ENCODE data around the gene PEX11A. TPM values are rescaled to one million over a fixed set of nuclear protein-coding genes. Genes with fewer than 3 reads are reported as not detected.

PEX11A gene
- total RNA-seq, 1 experiment from 2014 or later: 6.2 TPM

GRCh38 chr15:89665449-89666181 lies 24.9 kb downstream of the PEX11A start:
- 0 out of 2 replicates have a peak, but pooled peaks have one; percentile 14 for TF ChIP-seq TCF7L2 (IDR thresholded peaks at IDR 0.05; ENCODE audit: low read depth, low read length)
- no peak for TF ChIP-seq CTCF (IDR thresholded peaks at IDR 0.05)
- peak; percentile 85 for ATAC-seq
- CTCF ChIA-PET: interaction anchor here (0.6 kb wide), 1 partner anchor 74 kb away, joined by 3 read pairs; no protein-coding TSS in a partner anchor
- no peaks in the 10 kb centered on the region; the same call in 1 of the 2 replicates for H3K27me3 ChIP-seq (ENCODE audit: control insufficient read depth, insufficient read depth, low read length)
- DNase-seq (ENCODE audit: low read depth, low spot score): no peak
- BruUV-seq (replicated peaks): no TSS peak
- peak overlapping the region; percentile 63 for H3K27ac ChIP-seq (ENCODE audit: low read length)
- peak overlapping the region; percentile 45 to 51 for H3K4me3 ChIP-seq (ENCODE audit: low read depth in 2 of 2, low read length in 2 of 2)
- POLR2A ChIA-PET: interaction anchor here (0.6 kb wide), 1 partner anchor 53 kb away, joined by 3 read pairs; no protein-coding TSS in a partner anchor
- in situ Hi-C loops (cut with HindIII; ENCODE audit: low pct_unique_long_range_greater_than_20kb, low sequenced_read_pairs): no loop called here
- no peaks in the 10 kb centered on the region for H3K36me3 ChIP-seq (ENCODE audit: control insufficient read depth, insufficient read depth, low read length)
- H3K9me3 ChIP-seq (ENCODE audit: control insufficient read depth, insufficient read depth, low read depth, low read length): no peaks in the 10 kb centered on the region
- peaks cover 12% of the 10 kb centered on the region for H3K4me1 ChIP-seq (ENCODE audit: control insufficient read depth, insufficient read depth, low read length)
- intact Hi-C loops (cut with micrococcal nuclease; ENCODE audit: unreplicated experiment): no loop called here

GRCh38 chr15:89664441-89665350 lies 25.9 kb downstream of the PEX11A start:
- intact Hi-C loops (cut with micrococcal nuclease; ENCODE audit: unreplicated experiment): no loop called here
- in situ Hi-C loops (cut with HindIII; ENCODE audit: low pct_unique_long_range_greater_than_20kb, low sequenced_read_pairs): no loop called here
- ChIA-PET POLR2A (no interaction called here), CTCF (no interaction called here)
- ATAC-seq (no peak), DNase-seq (ENCODE audit: low read depth, low spot score) (no peak)
- TF ChIP-seq POLR2AphosphoS5 (IDR thresholded peaks at IDR 0.05; ENCODE audit: low read depth, low read length) (no peak), CTCF (IDR thresholded peaks at IDR 0.05) (no peak), TCF7L2 (IDR thresholded peaks at IDR 0.05; ENCODE audit: low read depth, low read length) (no peak), REST (IDR thresholded peaks at IDR 0.05; ENCODE audit: insufficient read depth in 1 of 2, low read depth in 2 of 2, low read length in 1 of 2) (no peak), SIN3A (IDR thresholded peaks at IDR 0.05; ENCODE audit: borderline replicate concordance, insufficient read depth, low read depth, low read length) (no peak)
- Histone ChIP-seq H3K27ac (ENCODE audit: low read length) (peak overlapping the region; percentile 63), H3K4me3 (ENCODE audit: low read depth in 2 of 2, low read length in 2 of 2) (peak overlapping the region; percentile 45 to 51), H3K9me3 (ENCODE audit: control insufficient read depth, insufficient read depth, low read depth, low read length) (no peaks in the 10 kb centered on the region), H3K27me3 (ENCODE audit: control insufficient read depth, insufficient read depth, low read length) (no peaks in the 10 kb centered on the region; the same call in 1 of the 2 replicates), H3K4me1 (ENCODE audit: control insufficient read depth, insufficient read depth, low read length) (peaks cover 12% of the 10 kb centered on the region), H3K36me3 (ENCODE audit: control insufficient read depth, insufficient read depth, low read length) (no peaks in the 10 kb centered on the region)
- BruUV-seq (replicated peaks): no TSS peak

Measured in Panc1 (cell line).